Epithelial cell of prostate (primary cell): ENCODE results near the gene ITK.

Experiments
- DNase-seq: peaks from one replicate; pipeline ENCODE4 v3.0.0-alpha.2; 2011; ENCODE audit warnings: low read depth, low spot score
- H3K27ac ChIP-seq: fragments of 450-650 bp; 2 replicates; pipeline ENCODE4 v1.5.1; 2017; ENCODE audit warnings: mild to moderate bottlenecking

Gene ITK

GRCh38 chr5:157270771-157271170 is 90.1 kb downstream of the ITK start:
- H3K27ac ChIP-seq, result no peak overlapping the region
- no peak for DNase-seq

GRCh38 chr5:157271740-157272271 is 91.2 kb downstream of the ITK start:
- H3K27ac ChIP-seq, result no peak overlapping the region
- DNase-seq, result no peak

- DNase-seq, result no peak
Observed at GRCh38 chr5:157273131-157273556, 92.5 kb downstream of the ITK start.

GRCh38 chr5:157275403-157275802 is 94.8 kb downstream of the ITK start:
- H3K27ac ChIP-seq, result no peak overlapping the region
- DNase-seq, result no peak

More at GRCh38 chr5:157273131-157273556, 92.5 kb downstream of the ITK start:
- no peak overlapping the region for H3K27ac ChIP-seq

GRCh38 chr5:157278319-157279037 is 97.8 kb downstream of the ITK start:
- no peak overlapping the region for H3K27ac ChIP-seq
- DNase-seq, result no peak

- DNase-seq, result no peak
- H3K27ac ChIP-seq, result no peak overlapping the region
Observed at GRCh38 chr5:157279605-157280239, 99.1 kb downstream of the ITK start.

GRCh38 chr5:157280927-157281326 is 100.3 kb downstream of the ITK start:
- no peak for DNase-seq
- no peak overlapping the region for H3K27ac ChIP-seq

GRCh38 chr5:157282150-157282549 is 101.5 kb downstream of the ITK start:
- H3K27ac ChIP-seq, result no peak overlapping the region
- no peak for DNase-seq

GRCh38 chr5:157283434-157283833 is 102.8 kb downstream of the ITK start:
- no peak overlapping the region for H3K27ac ChIP-seq
- no peak for DNase-seq

- no peak for DNase-seq
- no peak overlapping the region for H3K27ac ChIP-seq
Observed at GRCh38 chr5:157284458-157285212, 104.0 kb downstream of the ITK start.

GRCh38 chr5:157285310-157286035 is 104.8 kb downstream of the ITK start:
- no peak for DNase-seq
- H3K27ac ChIP-seq, result no peak overlapping the region

- no peak for DNase-seq
- no peak overlapping the region for H3K27ac ChIP-seq
Observed at GRCh38 chr5:157286761-157287211, 106.1 kb downstream of the ITK start.

GRCh38 chr5:157288405-157289163 is 107.9 kb downstream of the ITK start:
- DNase-seq, result no peak
- no peak overlapping the region for H3K27ac ChIP-seq

GRCh38 chr5:157289164-157289819 is 108.7 kb downstream of the ITK start:
- DNase-seq, result no peak
- H3K27ac ChIP-seq, result no peak overlapping the region

GRCh38 chr5:157290156-157290980 is 109.7 kb downstream of the ITK start:
- no peak overlapping the region for H3K27ac ChIP-seq
- no peak for DNase-seq

GRCh38 chr5:157290981-157291711 is 110.5 kb downstream of the ITK start:
- H3K27ac ChIP-seq, result no peak overlapping the region
- no peak for DNase-seq

- no peak overlapping the region for H3K27ac ChIP-seq
- no peak for DNase-seq
Observed at GRCh38 chr5:157292599-157292998, 112.0 kb downstream of the ITK start.
